Measurements from ENCODE around the gene ADGRB3. TPM values are rescaled to one million over a fixed set of nuclear protein-coding genes. Genes with fewer than 3 reads are reported as not detected.
A peak's percentile ranks its signal among the peaks of the same experiment; 100 is the strongest.
"Not testable (repeated sequence)": the region's sequence is repeated elsewhere in the genome, so short reads cannot be mapped to it uniquely, and the experiment has no call there.

Gene ADGRB3
- total and polyA plus RNA-seq, 10 donors: 0.09 to 4.1 (median 1.1) TPM

GRCh38 chr6:68875403-68875802, 240.3 kb downstream of the ADGRB3 start:
- DNase-seq: no peak
- Histone ChIP-seq H3K27me3 (replicated peaks in 1 of 7) (no peaks in the 10 kb centered on the region), H3K4me1 (no peaks in the 10 kb centered on the region), H3K4me3 (no peak overlapping the region), H3K9me3 (no peaks in the 10 kb centered on the region), H3K27ac (no peak overlapping the region), H3K36me3 (no peaks in the 10 kb centered on the region)
- TF ChIP-seq, protein P1, sequence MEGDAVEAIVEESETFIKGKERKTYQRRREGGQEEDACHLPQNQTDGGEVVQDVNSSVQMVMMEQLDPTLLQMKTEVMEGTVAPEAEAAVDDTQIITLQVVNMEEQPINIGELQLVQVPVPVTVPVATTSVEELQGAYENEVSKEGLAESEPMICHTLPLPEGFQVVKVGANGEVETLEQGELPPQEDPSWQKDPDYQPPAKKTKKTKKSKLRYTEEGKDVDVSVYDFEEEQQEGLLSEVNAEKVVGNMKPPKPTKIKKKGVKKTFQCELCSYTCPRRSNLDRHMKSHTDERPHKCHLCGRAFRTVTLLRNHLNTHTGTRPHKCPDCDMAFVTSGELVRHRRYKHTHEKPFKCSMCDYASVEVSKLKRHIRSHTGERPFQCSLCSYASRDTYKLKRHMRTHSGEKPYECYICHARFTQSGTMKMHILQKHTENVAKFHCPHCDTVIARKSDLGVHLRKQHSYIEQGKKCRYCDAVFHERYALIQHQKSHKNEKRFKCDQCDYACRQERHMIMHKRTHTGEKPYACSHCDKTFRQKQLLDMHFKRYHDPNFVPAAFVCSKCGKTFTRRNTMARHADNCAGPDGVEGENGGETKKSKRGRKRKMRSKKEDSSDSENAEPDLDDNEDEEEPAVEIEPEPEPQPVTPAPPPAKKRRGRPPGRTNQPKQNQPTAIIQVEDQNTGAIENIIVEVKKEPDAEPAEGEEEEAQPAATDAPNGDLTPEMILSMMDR (IDR thresholded peaks at IDR 0.05 in 8 of 11, conservative IDR thresholded peaks at IDR 0.05 in 3 of 11): no peak
- no peak for TF ChIP-seq POLR2AphosphoS5 (IDR thresholded peaks at IDR 0.05)
- TF ChIP-seq POLR2A (IDR thresholded peaks at IDR 0.05): no peak
- intact Hi-C loops (cut with DNase I; ENCODE audit: low total_unique reads): no loop called here
- WGBS, 5 donors: 79 to 86% (median 84%) methylated on average over 2 of the region's 2 CpGs

GRCh38 chr6:68876792-68877493, 241.9 kb downstream of the ADGRB3 start:
- H3K4me1 ChIP-seq: no peaks in the 10 kb centered on the region
- H3K9me3 ChIP-seq: no peaks in the 10 kb centered on the region
- 14 to 26% (median 18%) methylated on average over 2 of the region's 2 CpGs for WGBS, 5 donors
- TF ChIP-seq, protein P1 (IDR thresholded peaks at IDR 0.05 in 8 of 11, conservative IDR thresholded peaks at IDR 0.05 in 3 of 11): peak in 7 of 11 experiments; percentile 7 to 26 (median 10)
- TF ChIP-seq POLR2A (IDR thresholded peaks at IDR 0.05): no peak
- intact Hi-C loops (cut with DNase I; ENCODE audit: low total_unique reads): no loop called here
- no peak overlapping the region for H3K27ac ChIP-seq
- H3K27me3 ChIP-seq (replicated peaks in 1 of 7): no peaks in the 10 kb centered on the region
- DNase-seq: no peak
- no peak overlapping the region for H3K4me3 ChIP-seq
- H3K36me3 ChIP-seq: no peaks in the 10 kb centered on the region

GRCh38 chr6:68880050-68880813, 245.2 kb downstream of the ADGRB3 start:
- no peaks in the 10 kb centered on the region for H3K36me3 ChIP-seq
- no peak for DNase-seq
- H3K9me3 ChIP-seq: peaks cover 0 to 4% (median 0%) of the 10 kb centered on the region in 8 donors
- H3K4me1 ChIP-seq: no peaks in the 10 kb centered on the region
- WGBS, 5 donors: 78 to 89% (median 84%) methylated on average over 4 of the region's 4 CpGs
- intact Hi-C loops (cut with DNase I; ENCODE audit: low total_unique reads): no loop called here
- H3K4me3 ChIP-seq: no peak overlapping the region
- TF ChIP-seq POLR2A (IDR thresholded peaks at IDR 0.05) (no peak), POLR2AphosphoS5 (IDR thresholded peaks at IDR 0.05) (no peak)
- TF ChIP-seq, protein P1 (IDR thresholded peaks at IDR 0.05 in 8 of 11, conservative IDR thresholded peaks at IDR 0.05 in 3 of 11): no peak
- no peak overlapping the region for H3K27ac ChIP-seq
- H3K27me3 ChIP-seq (replicated peaks in 1 of 7): no peaks in the 10 kb centered on the region

GRCh38 chr6:68883325-68883724, 248.2 kb downstream of the ADGRB3 start:
- DNase-seq; H3K4me1 ChIP-seq; H3K9me3 ChIP-seq; intact Hi-C loops (cut with DNase I; ENCODE audit: low total_unique reads); H3K36me3 ChIP-seq; H3K27ac ChIP-seq; H3K4me3 ChIP-seq; H3K27me3 ChIP-seq (replicated peaks in 1 of 7): not testable (repeated sequence)
- WGBS, 5 donors: 73 to 89% (median 87%) methylated on average over 9 of the region's 9 CpGs

Measured in spleen (tissue), 11 donors.